GM12878 (cell line): ENCODE measurements around the gene IFI27L1. TPM values are rescaled to one million over a fixed set of nuclear protein-coding genes. Genes with fewer than 3 reads are reported as not detected.
A peak's percentile ranks its signal among the peaks of the same experiment; 100 is the strongest.

Experiments used
- ATAC-seq: fragments of 200-7000 bp; cut with Tn5 transposase; 3 replicates; pipeline ENCODE4 v1.9.1; 2020; ENCODE audit warnings: mild to moderate bottlenecking, moderate library complexity
- BruUV-seq: library from RNA; stranded (reverse); fragments of 400-500 nt; replicated peaks from 2 replicates; lab custom pipeline; 2021; lab: Mats Ljungman, UMichigan
- CTCF ChIA-PET: fragments of 300-600 bp; sonication (Branson Sonifier 250); formaldehyde crosslinking; extraction: SDS; loops from one replicate; lab custom pipeline; 2021; ENCODE audit warnings: inconsistent platforms; lab: Yijun Ruan, JAX
- POLR2A ChIA-PET: fragments of 350-600 bp; formaldehyde crosslinking; extraction: SDS; loops from one replicate; lab custom pipeline; 2021; ENCODE audit warnings: inconsistent platforms; lab: Charles Lee
- RAD21 ChIA-PET: fragments of 300-600 bp; sonication (Branson Sonifier 250); formaldehyde crosslinking; loops from one replicate; lab custom pipeline; 2023; ENCODE audit warnings: antibody characterized with exemption; ENCODE audit not compliant: unreplicated experiment; lab: Charles Lee
- SMC1A ChIA-PET: fragments of 300-600 bp; sonication (Branson Sonifier 250); formaldehyde crosslinking; loops from one replicate; lab custom pipeline; 2023; ENCODE audit not compliant: unreplicated experiment, uncharacterized antibody; lab: Charles Lee
- DNase-seq: peaks from one replicate; pipeline ENCODE4 v3.0.0-alpha.2; 2011; ENCODE audit warnings: low read depth, low spot score
- FAIRE-seq: peaks from 3 replicates; lab custom pipeline; 2011; peaks lifted over from hg19 to GRCh38; lab: Jason Lieb, UNC
- H2AFZ ChIP-seq: 2 replicates; pipeline ENCODE4 v1.6.0; 2011; ENCODE audit warnings: low read depth, low read length, control low read depth; ENCODE audit not compliant: control insufficient read depth
- H3K27ac ChIP-seq: 2 replicates; pipeline ENCODE4 v1.5.1; 2011; ENCODE audit warnings: control low read depth; ENCODE audit not compliant: control insufficient read depth, insufficient read depth
- H3K27me3 ChIP-seq, 2 experiments: replicated peaks in 1 of 2; 2 replicates each; pipeline versions ENCODE4 v1.6.0 to v1.6.1; 2011; ENCODE audit warnings: low read length in 1 of 2; ENCODE audit not compliant: control insufficient read depth in 2 of 2, insufficient read depth in 2 of 2
- H3K36me3 ChIP-seq, 2 experiments: 2 replicates each; pipeline ENCODE4 v1.5.1; 2011; ENCODE audit warnings: low read length in 1 of 2; ENCODE audit not compliant: control insufficient read depth in 2 of 2, insufficient read depth in 2 of 2
- H3K4me1 ChIP-seq: 2 replicates; pipeline ENCODE4 v1.6.1; 2011; ENCODE audit warnings: mild to moderate bottlenecking, low read length, moderate library complexity, mixed read lengths; ENCODE audit not compliant: control insufficient read depth, insufficient read depth
- H3K4me2 ChIP-seq: 2 replicates; pipeline ENCODE4 v1.6.0; 2011; ENCODE audit warnings: control low read depth; ENCODE audit not compliant: control insufficient read depth, insufficient read depth
- H3K4me3 ChIP-seq: fragments of 200-600 bp; sonication (generic); 2 replicates; pipeline ENCODE4 v1.5.1; 2016
- H3K79me2 ChIP-seq: 2 replicates; pipeline ENCODE4 v1.6.0; 2011; ENCODE audit warnings: low read length; ENCODE audit not compliant: control insufficient read depth, insufficient read depth
- H3K9ac ChIP-seq: 2 replicates; pipeline ENCODE4 v1.8.0; 2011; ENCODE audit warnings: low read length, control low read depth, mixed read lengths; ENCODE audit not compliant: control insufficient read depth, insufficient read depth
- H3K9me3 ChIP-seq: replicated peaks from 3 replicates; pipeline ENCODE4 v1.5.1; 2011; ENCODE audit warnings: mild to moderate bottlenecking, low read length; ENCODE audit not compliant: control insufficient read depth, insufficient read depth
- H4K20me1 ChIP-seq: 2 replicates; pipeline ENCODE4 v1.6.0; 2011; ENCODE audit not compliant: control insufficient read depth, insufficient read depth
- CBX5 ChIP-seq: sonication (generic); IDR thresholded peaks from 2 replicates; pipeline ENCODE4 v1.6.1; 2016; ENCODE audit warnings: low read depth, moderate library complexity, mild to moderate bottlenecking, inconsistent platforms
- CHD2 ChIP-seq: IDR thresholded peaks from 2 replicates; pipeline ENCODE4 v1.6.1; 2011; ENCODE audit warnings: low read depth, low read length, improper control_type of control experiment, borderline replicate concordance
- MXI1 ChIP-seq: fragments of 150-350 bp; IDR thresholded peaks from 2 replicates; pipeline ENCODE4 v1.6.1; 2011; ENCODE audit warnings: low read depth, mild to moderate bottlenecking, inconsistent platforms, low read length, improper control_type of control experiment
- MYC ChIP-seq: IDR thresholded peaks from 2 replicates; pipeline ENCODE4 v1.6.1; 2011; ENCODE audit warnings: mild to moderate bottlenecking, low read length, moderate library complexity, inconsistent platforms; ENCODE audit not compliant: insufficient read depth, insufficient replicate concordance, insufficient read length, severe bottlenecking
- POLR2A ChIP-seq: IDR thresholded peaks from 2 replicates; pipeline ENCODE4 v1.6.1; 2011; ENCODE audit warnings: low read depth, mild to moderate bottlenecking, low read length
- POLR2AphosphoS2 ChIP-seq: IDR thresholded peaks from 2 replicates; pipeline ENCODE4 v1.6.1; 2011; ENCODE audit warnings: low read depth, mild to moderate bottlenecking, low read length, improper control_type of control experiment, moderate library complexity
- POLR2AphosphoS5 ChIP-seq: IDR thresholded peaks from 2 replicates; pipeline ENCODE4 v1.6.1; 2011; ENCODE audit warnings: mild to moderate bottlenecking, low read length, inconsistent platforms
- RAD21 ChIP-seq: IDR thresholded peaks from 2 replicates; pipeline ENCODE4 v1.6.1; 2011; ENCODE audit warnings: mild to moderate bottlenecking, low read depth, low read length, moderate library complexity; ENCODE audit not compliant: insufficient read depth
- SMC3 ChIP-seq: IDR thresholded peaks from 2 replicates; pipeline ENCODE4 v1.6.1; 2011; ENCODE audit warnings: low read length, improper control_type of control experiment, borderline replicate concordance
- ZBED1 ChIP-seq: IDR thresholded peaks from 2 replicates; pipeline ENCODE4 v1.6.1; 2016; ENCODE audit warnings: borderline replicate concordance
- ZNF217 ChIP-seq: fragments of 450-650 bp; IDR thresholded peaks from 2 replicates; pipeline ENCODE4 v1.6.1; 2017; ENCODE audit warnings: antibody characterized with exemption, mild to moderate bottlenecking
- WGBS: methylation state at CpG from one replicate; pipeline ENCODE4 v1.1.6; 2016; ENCODE audit warnings: low lambda C conversion rate; ENCODE audit not compliant: insufficient replicate concordance, insufficient coverage; ENCODE audit errors: missing lambda C conversion rate; 5-methylcytosine and 5-hydroxymethylcytosine counted together
- in situ Hi-C: fragments of 300-500 bp; cut with MboI; formaldehyde crosslinking; loops from 9 replicates; pipeline ENCODE4 v1.14.3; 2018; ENCODE audit warnings: mixed read lengths
- intact Hi-C: fragments of 100-400 bp; cut with micrococcal nuclease; formaldehyde crosslinking; loops from one replicate; pipeline ENCODE4 v1.14.2; 2022; ENCODE audit not compliant: unreplicated experiment
- polyA plus RNA-seq, 11 experiments: library from polyadenylated mRNA; depleted of rRNA in 4 of 11; unstranded in 6 of 11; stranded (reverse) in 5 of 11; fragments of >200 nt; fragmentation: Nextera tagmentation in 4 of 11; fragmentation: Illumina TruSeq in 1 of 11; extraction: Ambion mirVana in 4 of 11; extraction: Trizol in 1 of 11; gene quantifications; 1 replicate in 1 of 11; 2 replicates in 10 of 11; pipeline versions ENCODE4 v1.2.1 to v1.2.3, GENCODE V29; 2011 to 2016; ENCODE audit warnings: inconsistent platforms in 2 of 11, missing spikeins in 2 of 11, low read depth in 1 of 11
- total RNA-seq, 4 experiments: library from RNA; depleted of rRNA in 3 of 4; stranded (reverse); fragments of >200 nt in 3 of 4; fragmentation: Illumina TruSeq in 1 of 4; extraction: Trizol in 1 of 4; gene quantifications; 2 replicates each; pipeline versions ENCODE4 v1.2.1 to v1.2.3, GENCODE V29; 2013 to 2021
- TF ChIP-seq, protein P1 (sequence below): IDR thresholded peaks from 2 replicates; pipeline ENCODE4 v1.6.1; 2012; ENCODE audit warnings: low read length, inconsistent platforms
- TF ChIP-seq, protein P2 (sequence below): IDR thresholded peaks from 2 replicates; pipeline ENCODE4 v1.6.1; 2011; ENCODE audit warnings: mild to moderate bottlenecking, low read depth, low read length, moderate library complexity; ENCODE audit not compliant: insufficient replicate concordance
- TF ChIP-seq, protein P3 (sequence below): IDR thresholded peaks from 2 replicates; pipeline ENCODE4 v1.6.1; 2011; ENCODE audit warnings: low read depth, mild to moderate bottlenecking, low read length, moderate library complexity, borderline replicate concordance; ENCODE audit errors: extremely low read depth

Gene IFI27L1
- total and polyA plus RNA-seq, 10 of the 15 experiments (the other 5 are each of a cell fraction or from before 2014, with no cell fraction given), result 17.4 to 38.8 (median 27.6) TPM

DNA sequence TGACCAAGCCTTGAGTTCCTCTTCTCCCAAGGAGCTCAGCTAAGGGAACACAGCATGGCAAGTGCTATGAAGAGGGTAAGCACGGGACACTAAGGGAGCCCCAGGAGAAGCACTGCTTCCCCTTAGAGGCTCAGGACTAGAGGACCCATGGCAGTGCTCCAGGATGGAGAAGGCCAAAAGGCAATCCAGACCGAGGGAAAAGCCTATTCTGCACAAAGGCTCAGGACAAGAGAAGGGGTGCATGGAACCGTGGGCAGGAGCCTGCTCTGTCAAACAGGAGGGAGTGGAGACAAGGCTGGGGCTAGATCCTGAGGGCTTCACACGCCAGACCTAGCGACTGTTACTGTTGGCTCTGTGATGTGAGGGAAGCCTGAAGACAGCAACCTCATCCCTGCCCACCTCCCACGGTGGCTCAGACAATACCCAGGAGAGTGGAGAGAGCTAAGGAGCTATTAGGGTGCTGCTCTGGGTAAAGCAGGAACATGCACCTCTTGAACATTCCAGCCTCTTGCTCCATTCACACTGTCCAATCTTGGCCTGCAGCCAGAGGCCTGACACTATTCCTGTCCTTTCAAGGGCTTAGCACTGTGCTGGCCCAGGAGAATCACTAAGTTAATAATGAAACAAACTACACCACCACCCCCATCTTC, 30.8 kb upstream of the IFI27L1 start:
- FAIRE-seq (no peak), ATAC-seq (no peak), DNase-seq (no peak)
- Histone ChIP-seq H3K79me2 (no peaks in the 10 kb centered on the region), H3K4me2 (no peak overlapping the region), H4K20me1 (no peaks in the 10 kb centered on the region), H3K4me1 (no peaks in the 10 kb centered on the region), H3K27me3 (no peaks in the 10 kb centered on the region), H3K9ac (no peak overlapping the region), H3K4me3 (no peak overlapping the region), H3K9me3 (no peaks in the 10 kb centered on the region), H3K36me3 (peaks cover 43 to 46% of the 10 kb centered on the region in 2 experiments), H2AFZ (no peak overlapping the region), H3K27ac (no peak overlapping the region)
- in situ Hi-C loops, result no loop called here
- WGBS, result 94% methylated on average over 6 of the region's 6 CpGs
- SMC1A ChIA-PET, result interaction anchor here (0.6 to 1.3 kb wide), 4 partner anchors 9 to 826 kb away, joined by 3 read pairs; no protein-coding TSS in a partner anchor
- no TSS peak for BruUV-seq
- TF ChIP-seq ZBED1 (no peak), POLR2AphosphoS5 (peak; percentile 63), ZNF217 (no peak), SMC3 (no peak), POLR2A (peak; percentile 34; the same call in 1 of the 2 replicates)
- intact Hi-C loops, result no loop called here
- CTCF ChIA-PET, result interaction anchor here (1.0 to 4.9 kb wide), 4 partner anchors 14 to 130 kb away, joined by 3 to 35 read pairs (median 6); no protein-coding TSS in a partner anchor
- RAD21 ChIA-PET, result no interaction called here
- POLR2A ChIA-PET, result interaction anchor here (0.7 kb wide), 1 partner anchor 437 kb away, joined by 3 read pairs; no protein-coding TSS in a partner anchor

DNA sequence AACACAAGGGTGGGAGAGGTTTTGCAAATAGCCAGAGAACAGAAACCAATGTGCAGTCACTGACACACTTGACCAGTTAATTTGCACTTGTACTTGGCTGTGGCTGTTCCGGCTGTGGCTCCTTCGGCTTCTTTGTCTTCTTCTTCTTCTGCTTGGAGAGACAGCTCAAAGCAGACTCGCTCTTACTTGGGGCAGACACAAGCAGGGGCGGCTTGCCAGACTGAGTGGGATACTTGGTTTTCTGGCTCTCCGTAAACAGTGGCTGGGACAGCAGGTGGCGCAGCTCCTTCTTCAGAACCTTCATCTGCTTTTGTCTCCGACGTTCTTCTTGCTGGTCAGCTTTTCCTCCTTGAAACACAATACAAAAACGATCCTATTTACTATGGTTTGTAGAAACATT, 30.0 kb upstream of the IFI27L1 start:
- no peaks in the 10 kb centered on the region for H3K4me1 ChIP-seq
- no peak overlapping the region for H3K4me2 ChIP-seq
- ChIA-PET CTCF (interaction anchor here (0.6 to 4.9 kb wide), 7 partner anchors 15 to 129 kb away, joined by 3 to 35 read pairs (median 6); no protein-coding TSS in a partner anchor), POLR2A (no interaction called here), RAD21 (interaction anchor here (1.2 kb wide), 1 partner anchor 86 kb away, joined by 5 read pairs; no protein-coding TSS in a partner anchor), SMC1A (interaction anchor here (0.6 to 1.7 kb wide), 4 partner anchors 22 to 129 kb away, joined by 3 to 5 read pairs (median 3); no protein-coding TSS in a partner anchor)
- intact Hi-C loops, result no loop called here
- in situ Hi-C loops, result no loop called here
- H3K27ac ChIP-seq, result no peak overlapping the region
- H4K20me1 ChIP-seq, result no peaks in the 10 kb centered on the region
- WGBS, result 94% methylated on average over 9 of the region's 9 CpGs
- no TSS peak for BruUV-seq
- ATAC-seq, result no peak
- no peaks in the 10 kb centered on the region for H3K79me2 ChIP-seq
- FAIRE-seq, result no peak
- no peaks in the 10 kb centered on the region for H3K27me3 ChIP-seq
- H3K4me3 ChIP-seq, result no peak overlapping the region
- H2AFZ ChIP-seq, result no peak overlapping the region
- no peak for DNase-seq
- no peak overlapping the region for H3K9ac ChIP-seq
- no peaks in the 10 kb centered on the region for H3K9me3 ChIP-seq
- peaks cover 48 to 49% of the 10 kb centered on the region in 2 experiments for H3K36me3 ChIP-seq
- TF ChIP-seq, protein P1, sequence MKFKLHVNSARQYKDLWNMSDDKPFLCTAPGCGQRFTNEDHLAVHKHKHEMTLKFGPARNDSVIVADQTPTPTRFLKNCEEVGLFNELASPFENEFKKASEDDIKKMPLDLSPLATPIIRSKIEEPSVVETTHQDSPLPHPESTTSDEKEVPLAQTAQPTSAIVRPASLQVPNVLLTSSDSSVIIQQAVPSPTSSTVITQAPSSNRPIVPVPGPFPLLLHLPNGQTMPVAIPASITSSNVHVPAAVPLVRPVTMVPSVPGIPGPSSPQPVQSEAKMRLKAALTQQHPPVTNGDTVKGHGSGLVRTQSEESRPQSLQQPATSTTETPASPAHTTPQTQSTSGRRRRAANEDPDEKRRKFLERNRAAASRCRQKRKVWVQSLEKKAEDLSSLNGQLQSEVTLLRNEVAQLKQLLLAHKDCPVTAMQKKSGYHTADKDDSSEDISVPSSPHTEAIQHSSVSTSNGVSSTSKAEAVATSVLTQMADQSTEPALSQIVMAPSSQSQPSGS, result no peak
- TF ChIP-seq CBX5 (no peak), MXI1 (no peak), RAD21 (no peak), CHD2 (no peak), POLR2AphosphoS2 (no peak), MYC (no peak)
- TF ChIP-seq, protein P2, sequence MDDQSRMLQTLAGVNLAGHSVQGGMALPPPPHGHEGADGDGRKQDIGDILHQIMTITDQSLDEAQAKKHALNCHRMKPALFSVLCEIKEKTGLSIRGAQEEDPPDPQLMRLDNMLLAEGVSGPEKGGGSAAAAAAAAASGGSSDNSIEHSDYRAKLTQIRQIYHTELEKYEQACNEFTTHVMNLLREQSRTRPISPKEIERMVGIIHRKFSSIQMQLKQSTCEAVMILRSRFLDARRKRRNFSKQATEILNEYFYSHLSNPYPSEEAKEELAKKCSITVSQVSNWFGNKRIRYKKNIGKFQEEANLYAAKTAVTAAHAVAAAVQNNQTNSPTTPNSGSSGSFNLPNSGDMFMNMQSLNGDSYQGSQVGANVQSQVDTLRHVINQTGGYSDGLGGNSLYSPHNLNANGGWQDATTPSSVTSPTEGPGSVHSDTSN, result no peak
- TF ChIP-seq, protein P3, sequence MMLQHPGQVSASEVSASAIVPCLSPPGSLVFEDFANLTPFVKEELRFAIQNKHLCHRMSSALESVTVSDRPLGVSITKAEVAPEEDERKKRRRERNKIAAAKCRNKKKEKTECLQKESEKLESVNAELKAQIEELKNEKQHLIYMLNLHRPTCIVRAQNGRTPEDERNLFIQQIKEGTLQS, result no peak
